HG03025 (cell line): ENCODE measurements around the gene ABI3BP.

ENCODE experiments used
- ATAC-seq: cut with Tn5 transposase; IDR thresholded peaks from one replicate; pipeline ENCODE4 v1.9.1; 2021; ENCODE audit warnings: mild to moderate bottlenecking, moderate library complexity; ENCODE audit not compliant: unreplicated experiment, low FRiP score

Gene ABI3BP

GRCh38 chr3:100780071-100780622, 213.1 kb downstream of the ABI3BP start:
- ATAC-seq, result no peak

GRCh38 chr3:100779480-100779879, 213.7 kb downstream of the ABI3BP start:
- no peak for ATAC-seq

- ATAC-seq, result no peak
These were observed 215.9 kb downstream of the ABI3BP start for GRCh38 chr3:100777271-100777670.

- ATAC-seq, result no peak
These were observed 216.5 kb downstream of the ABI3BP start for GRCh38 chr3:100776746-100777145.

DNA sequence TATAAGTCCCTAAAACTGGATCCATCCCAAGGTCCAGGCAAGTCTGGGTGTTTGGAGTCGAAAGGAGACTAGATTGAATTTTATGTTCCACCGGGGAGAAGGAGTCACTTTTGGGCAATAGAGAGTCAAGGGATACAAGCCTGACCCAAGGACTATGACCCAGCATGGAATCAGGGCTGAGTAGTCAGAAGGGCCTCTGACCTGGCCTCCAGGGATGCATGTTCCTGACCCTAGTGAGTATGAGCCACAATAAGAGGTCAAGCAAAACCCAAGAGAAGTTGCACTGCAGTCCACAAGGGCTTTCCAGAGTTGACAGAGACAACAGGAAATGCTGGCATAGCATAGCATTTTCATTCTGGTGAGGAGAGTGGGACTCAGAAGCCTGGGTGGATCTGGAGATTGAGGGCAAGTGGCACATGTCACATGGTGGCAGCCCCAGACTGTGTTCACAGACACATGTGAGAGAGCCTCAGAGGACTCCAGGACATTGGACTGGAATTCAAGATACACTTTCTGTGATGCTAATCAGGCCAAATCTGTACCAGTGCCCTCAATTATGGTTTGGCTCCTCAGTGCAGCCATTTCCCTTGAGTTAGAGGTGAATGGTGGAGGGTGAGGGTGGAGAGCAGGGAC, 217.0 kb downstream of the ABI3BP start:
- no peak for ATAC-seq

DNA sequence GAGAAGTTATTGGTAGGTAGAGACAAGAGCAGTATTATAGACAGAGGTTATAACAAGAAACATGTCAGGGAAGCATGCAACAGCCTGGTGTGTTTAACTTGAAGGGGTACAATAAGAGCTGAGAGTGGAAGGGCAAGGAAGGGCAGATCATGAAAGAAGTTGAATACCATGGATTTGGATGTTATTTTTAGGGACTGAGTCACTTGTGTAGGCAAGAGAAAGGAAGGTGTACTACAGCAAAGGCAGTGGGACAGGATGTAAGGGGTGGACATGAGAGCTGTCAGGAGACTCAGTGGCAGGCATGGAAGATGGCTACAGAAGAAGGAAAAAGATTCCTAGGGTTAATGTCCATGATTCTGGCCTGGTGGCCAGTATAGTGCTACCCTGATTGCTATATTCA, 217.6 kb downstream of the ABI3BP start:
- no peak for ATAC-seq

DNA sequence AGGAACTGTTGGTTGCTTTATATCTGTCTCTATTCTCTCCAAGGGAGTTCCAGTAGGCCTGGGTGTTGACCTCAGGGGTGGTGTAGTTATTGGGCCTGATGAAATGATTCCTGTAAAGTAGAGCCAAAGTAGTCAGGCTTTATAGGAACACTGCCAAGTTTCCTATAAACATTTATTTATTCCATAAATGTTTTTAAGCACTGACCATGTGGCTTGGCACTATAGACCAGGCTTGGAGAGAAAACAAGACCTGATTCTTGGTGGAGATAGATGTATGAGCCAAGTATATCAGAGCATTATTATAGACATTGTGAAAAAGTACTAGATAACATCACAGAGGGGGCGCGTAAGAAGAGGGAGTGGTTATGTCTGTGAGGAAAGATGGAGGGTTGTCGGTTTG, 218.0 kb downstream of the ABI3BP start:
- no peak for ATAC-seq

DNA sequence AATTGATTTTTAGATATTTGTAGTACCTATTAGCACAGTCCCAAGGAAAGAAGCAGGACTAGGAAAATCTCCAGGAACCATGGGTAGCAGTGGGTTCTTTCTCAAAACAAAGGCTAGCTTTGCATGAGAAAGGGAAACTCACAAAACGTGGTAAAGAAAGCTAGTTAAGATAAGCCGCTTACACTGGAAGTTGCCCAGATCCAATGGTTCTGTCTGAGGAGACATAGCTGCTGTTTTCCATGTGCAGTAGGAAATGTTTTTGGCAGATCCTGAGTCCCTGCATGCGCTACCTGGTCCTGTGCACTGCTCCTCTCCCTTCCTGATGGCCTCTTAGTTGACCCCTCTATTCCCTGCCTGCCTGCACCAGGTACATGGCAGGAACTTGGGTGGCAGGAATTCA, 223.5 kb downstream of the ABI3BP start:
- ATAC-seq, result no peak

GRCh38 chr3:100766069-100766468, 227.2 kb downstream of the ABI3BP start:
- no peak for ATAC-seq

GRCh38 chr3:100765437-100765975, 227.7 kb downstream of the ABI3BP start:
- ATAC-seq, result no peak

DNA sequence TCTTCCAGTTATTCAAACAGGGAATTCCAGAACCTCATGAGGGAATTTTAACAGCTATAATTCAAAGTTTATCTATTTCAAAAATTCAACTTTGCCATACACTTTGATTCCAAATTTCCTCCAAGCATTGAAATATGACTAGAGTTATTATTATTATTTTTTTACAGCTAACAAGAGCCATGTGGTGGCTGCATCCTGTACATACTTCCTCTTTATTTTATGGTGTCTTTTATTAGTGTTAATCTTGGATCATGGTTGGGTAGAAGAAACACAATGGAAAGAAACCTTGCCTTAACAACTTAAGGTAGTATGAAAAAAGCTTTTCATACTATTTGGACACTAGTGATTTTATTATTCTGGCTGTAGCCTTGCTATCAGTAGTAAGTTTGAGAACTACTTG, 231.3 kb downstream of the ABI3BP start:
- no peak for ATAC-seq

DNA sequence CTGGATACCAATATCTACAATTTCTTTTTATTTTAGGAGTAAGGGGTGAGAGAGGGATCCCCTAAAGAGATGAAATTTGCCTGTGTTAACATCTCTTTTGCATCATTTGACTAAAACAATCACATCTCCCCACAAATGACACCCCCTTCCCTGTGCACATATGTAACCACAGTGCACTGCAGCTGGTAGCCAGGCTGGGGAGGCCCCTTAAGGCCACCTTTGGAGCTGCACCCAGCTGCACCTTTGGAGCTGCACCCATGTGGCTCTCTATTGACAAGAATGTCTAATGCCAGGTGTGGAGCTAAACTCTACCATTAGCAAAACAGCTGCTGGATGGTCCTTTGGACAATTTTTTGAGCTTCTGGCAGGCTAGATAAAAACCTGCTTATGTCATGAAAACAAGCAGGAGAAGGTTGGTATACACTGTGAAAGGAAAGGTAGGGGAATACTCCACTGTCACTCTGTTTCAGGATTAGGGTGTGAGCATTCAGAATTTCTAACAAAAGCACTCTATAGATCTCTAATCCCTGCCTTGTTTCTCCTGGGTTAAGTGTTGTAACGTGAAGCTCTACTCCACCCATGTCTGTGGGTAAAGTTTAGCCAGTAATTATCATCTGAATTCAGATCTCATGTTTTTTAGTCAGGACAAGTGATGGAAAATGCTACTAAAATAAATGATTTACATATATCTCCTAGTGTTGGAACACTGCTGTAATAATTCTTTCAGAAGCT, 231.8 kb downstream of the ABI3BP start:
- peak; percentile 85 for ATAC-seq

- no peak for ATAC-seq
These were observed 232.8 kb downstream of the ABI3BP start for GRCh38 chr3:100760377-100760776.

- no peak for ATAC-seq
These were observed 233.3 kb downstream of the ABI3BP start for GRCh38 chr3:100759950-100760349.

DNA sequence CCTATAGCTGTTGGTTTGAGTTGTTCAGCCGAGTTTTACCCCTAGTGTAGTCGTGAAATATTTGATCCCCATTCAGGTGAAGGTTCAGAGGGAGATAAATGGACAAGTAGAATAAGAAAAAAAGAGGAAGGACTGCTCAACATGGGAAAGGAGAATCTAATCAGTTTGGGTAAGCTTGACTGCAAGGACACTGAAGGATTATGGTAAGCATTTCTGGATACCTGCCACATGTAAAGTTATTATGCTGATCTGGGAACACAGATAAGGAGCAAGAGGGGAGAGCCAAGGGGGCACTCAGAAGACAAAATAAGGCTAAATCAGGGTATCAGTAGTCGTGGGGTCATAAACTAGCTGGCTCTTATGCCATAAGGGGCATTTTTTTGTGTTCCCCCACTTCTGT, 234.1 kb downstream of the ABI3BP start:
- no peak for ATAC-seq

DNA sequence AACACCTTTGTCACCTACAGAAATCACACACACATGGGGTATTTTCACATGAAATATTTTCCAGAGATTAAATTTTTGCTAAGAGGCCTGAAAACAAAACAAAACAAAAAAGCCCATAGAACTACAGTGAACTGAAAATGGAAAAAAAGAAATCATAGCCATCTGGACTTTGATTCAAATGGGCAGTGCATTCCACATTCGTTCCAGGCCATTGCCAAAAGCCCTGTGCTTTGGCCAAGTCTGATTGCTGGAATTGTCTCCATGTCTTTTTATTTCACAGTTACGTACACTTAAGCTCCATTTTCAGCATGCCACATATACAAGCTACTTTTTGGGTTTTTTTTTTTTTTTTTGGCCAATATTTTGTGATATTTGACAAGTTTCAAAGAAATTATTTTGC, 236.8 kb downstream of the ABI3BP start:
- ATAC-seq, result no peak

DNA sequence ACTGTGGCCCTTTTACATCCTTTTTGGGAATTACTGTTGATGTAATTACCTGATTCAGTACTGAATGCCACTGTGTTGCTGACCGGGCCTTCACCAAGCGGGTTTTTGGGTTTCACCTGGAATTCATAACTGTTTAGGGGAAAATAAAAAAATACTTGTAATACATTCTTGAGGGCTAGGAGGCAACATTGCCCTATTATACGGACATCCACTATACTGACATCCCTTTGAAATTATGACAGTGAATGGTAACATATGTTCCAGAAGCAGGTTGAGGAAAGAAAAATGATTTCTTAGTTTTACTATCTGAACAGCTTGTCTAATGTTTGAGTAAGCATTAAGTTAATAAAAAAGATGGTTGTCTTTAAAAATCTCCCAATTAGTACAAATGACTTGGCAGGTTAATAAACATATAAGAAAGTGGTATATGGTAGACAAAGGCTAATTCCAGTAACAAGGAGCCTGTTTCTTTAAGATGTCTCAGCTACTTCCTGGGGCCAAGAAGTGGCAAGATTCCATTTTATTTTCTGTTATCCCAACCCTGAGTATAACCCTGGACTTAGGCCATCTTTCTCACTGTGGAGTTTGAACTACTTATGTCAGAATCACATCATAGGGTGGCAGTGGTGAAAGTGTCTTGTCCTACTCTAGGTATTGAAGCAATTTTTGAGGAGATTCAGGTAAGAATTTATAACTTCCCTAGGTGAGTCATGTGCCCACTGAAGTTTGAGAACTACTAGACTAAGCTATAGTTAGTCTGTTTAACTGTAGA, 238.5 kb downstream of the ABI3BP start:
- no peak for ATAC-seq

DNA sequence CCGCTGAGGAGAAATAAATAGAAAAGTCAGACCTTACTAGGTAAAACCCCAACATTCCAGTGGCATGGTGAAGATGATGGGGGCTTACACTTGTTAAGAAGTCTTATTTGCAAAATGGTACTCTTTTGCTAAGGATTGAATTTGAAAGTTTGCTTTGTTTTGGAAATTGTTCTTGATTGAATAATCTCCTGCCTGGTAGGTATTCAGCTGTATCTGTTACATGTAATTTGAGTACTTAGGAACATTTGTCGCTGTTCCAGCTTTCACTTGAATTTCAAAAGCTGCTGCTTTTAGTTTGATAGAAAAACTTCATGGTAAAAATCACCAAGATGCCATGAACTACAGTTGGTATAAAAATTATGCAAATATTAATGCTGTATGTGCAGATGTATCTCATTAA, 239.4 kb downstream of the ABI3BP start:
- ATAC-seq, result no peak

GRCh38 chr3:100748967-100749366, 244.3 kb downstream of the ABI3BP start:
- ATAC-seq, result no peak

DNA sequence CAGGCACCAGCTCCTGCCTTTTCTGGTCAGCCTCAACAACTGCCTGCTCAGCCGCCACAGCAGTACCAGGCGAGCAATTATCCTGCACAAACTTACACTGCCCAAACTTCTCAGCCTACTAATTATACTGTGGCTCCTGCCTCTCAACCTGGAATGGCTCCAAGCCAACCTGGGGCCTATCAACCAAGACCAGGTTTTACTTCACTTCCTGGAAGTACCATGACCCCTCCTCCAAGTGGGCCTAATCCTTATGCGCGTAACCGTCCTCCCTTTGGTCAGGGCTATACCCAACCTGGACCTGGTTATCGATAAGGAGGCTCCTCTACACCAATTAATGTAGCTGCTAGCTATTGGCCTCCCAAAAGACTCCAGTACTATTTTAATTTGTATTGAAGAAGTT, 245.0 kb downstream of the ABI3BP start:
- no peak for ATAC-seq

DNA sequence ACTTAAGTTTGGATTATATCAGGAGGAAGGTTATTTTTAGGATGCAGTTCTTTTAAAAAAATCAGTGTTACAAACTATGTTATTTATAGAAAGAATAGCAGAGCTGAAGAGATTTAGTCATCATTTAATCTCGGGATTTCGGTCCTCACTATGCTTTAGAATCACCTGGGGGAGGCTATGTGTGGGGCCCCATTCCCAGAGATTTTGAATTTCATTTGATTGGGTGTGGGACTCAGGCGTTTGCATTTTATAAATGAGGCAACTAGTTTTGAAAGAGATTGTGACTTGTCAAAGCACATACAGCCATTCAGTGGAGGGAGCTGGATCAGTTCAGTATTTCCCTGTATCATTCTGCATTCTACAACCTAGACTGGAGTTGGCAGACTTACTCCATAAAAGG, 247.1 kb downstream of the ABI3BP start:
- no peak for ATAC-seq
